ENCODE data around the gene AATK. TPM values are rescaled to one million over a fixed set of nuclear protein-coding genes. Genes with fewer than 3 reads are reported as not detected.

Gene AATK
- total RNA-seq, 2 experiments from 2014 or later: 0.78 to 1.0 TPM

DNA sequence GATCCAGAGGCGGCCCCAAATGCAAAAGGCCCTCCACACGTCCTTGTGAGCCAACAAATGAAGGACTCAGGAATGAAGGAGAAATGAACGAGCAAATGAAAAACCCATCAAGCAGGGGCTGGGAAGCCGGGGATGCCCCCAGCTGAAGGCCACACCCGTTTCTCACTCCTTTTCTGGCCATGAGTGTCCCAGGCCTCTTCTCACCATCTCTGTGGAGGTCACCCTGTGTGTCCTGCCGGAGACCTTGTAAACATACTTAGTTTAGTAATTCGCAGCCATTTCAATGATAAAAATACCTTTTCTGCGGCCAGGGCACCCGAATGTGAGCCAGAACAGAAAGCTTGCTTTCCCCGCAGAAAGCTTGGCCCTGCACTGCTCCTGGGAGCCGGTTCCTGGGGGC is 21.1 kb upstream of the AATK start:
- Mint-ChIP-seq H3K36me3 (peaks cover 2% of the 10 kb centered on the region), H3K9me3 (no peaks in the 10 kb centered on the region), H3K4me1 (ENCODE audit: low read depth) (no peaks in the 10 kb centered on the region), H3K4me3 (no peak overlapping the region), H3K27ac (no peak overlapping the region), H3K27me3 (no peaks in the 10 kb centered on the region)
- POLR2A ChIA-PET: interaction anchor here (1.2 kb wide), 1 partner anchor 36 kb away, joined by 3 read pairs; the partner anchor contains the start of gene CEP131
- intact Hi-C loops (cut with micrococcal nuclease): no loop called here
- CTCF ChIA-PET: no interaction called here
- DNase-seq: no peak

DNA sequence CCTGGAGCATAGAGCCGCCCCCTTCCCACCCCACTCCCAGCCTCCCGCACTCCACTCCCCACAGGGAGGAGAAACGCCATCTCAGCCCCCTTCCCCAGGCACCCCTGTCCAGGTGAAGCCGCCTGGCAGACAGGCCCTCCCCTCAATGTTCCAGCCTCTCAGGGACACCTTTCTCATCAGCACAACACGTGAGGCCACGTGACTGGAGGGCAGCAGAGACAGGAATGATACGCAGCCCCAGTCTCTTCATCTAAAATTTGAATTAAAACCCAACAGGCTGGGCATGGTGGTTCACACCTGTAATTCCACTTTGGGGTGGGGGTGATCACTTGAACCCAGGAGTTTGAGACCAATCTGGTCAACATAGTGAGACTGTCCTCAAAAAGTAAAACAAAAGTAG is 20.2 kb upstream of the AATK start:
- no peak for DNase-seq
- Mint-ChIP-seq H3K4me1 (ENCODE audit: low read depth) (no peaks in the 10 kb centered on the region), H3K36me3 (peaks cover 2% of the 10 kb centered on the region), H3K4me3 (no peak overlapping the region), H3K27me3 (no peaks in the 10 kb centered on the region), H3K27ac (no peak overlapping the region), H3K9me3 (no peaks in the 10 kb centered on the region)
- intact Hi-C loops (cut with micrococcal nuclease): no loop called here
- CTCF ChIA-PET: no interaction called here
- POLR2A ChIA-PET: interaction anchor here (1.2 kb wide), 1 partner anchor 37 kb away, joined by 3 read pairs; the partner anchor contains the start of gene CEP131

DNA sequence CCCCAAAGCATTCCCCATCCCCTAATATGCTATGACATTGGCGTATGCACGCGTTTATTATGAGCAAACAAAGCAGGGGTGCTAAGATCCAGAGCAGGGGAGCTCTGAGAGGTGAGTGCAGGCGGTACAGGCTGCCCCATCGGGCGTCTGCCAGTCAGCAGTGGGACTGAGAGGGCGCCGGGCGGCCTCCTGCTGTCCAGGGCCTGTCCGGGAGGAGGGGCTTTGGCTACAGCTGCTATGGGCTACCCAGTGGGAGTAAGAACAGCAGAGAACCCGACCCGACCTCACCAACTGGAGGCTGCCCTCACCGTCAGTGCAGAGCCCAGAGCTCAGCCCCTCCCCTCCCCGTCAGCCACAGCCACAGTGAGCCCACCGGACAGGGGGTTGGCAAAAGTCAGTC is 18.5 kb upstream of the AATK start:
- Mint-ChIP-seq H3K27ac (no peak overlapping the region), H3K4me3 (no peak overlapping the region), H3K27me3 (no peaks in the 10 kb centered on the region), H3K9me3 (no peaks in the 10 kb centered on the region), H3K4me1 (ENCODE audit: low read depth) (no peaks in the 10 kb centered on the region), H3K36me3 (peaks cover 2% of the 10 kb centered on the region)
- ChIA-PET POLR2A (no interaction called here), CTCF (no interaction called here)
- no peak for DNase-seq
- intact Hi-C loops (cut with micrococcal nuclease): no loop called here

GRCh38 chr17:81183807-81184206 is 17.8 kb upstream of the AATK start:
- Mint-ChIP-seq H3K27ac (no peak overlapping the region), H3K36me3 (no peaks in the 10 kb centered on the region)

DNA sequence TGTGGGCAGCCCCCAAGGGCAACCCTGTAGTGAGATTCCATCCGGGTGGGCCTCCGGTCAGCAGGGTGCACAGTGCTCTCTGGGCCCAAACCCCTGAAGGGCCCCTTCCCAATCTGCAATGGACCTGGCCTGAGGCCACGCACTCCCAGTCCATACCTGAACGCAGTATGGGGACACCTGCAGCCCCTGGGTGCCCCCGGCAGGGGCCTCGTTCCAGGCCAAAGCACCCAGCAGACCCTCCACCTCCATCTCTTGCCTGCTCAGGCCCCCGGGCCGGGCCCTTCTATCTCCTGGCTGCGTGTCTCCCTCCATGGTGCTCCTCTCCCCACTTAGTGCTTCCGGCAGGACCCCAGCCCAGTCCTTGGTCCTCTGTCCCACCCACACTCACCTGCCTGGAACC is 17.3 kb upstream of the AATK start:
- no peaks in the 10 kb centered on the region for H3K27me3 Mint-ChIP-seq
- ChIA-PET POLR2A (no interaction called here), CTCF (no interaction called here)
- H3K36me3 Mint-ChIP-seq: no peaks in the 10 kb centered on the region
- intact Hi-C loops (cut with micrococcal nuclease): no loop called here
- H3K4me1 Mint-ChIP-seq (ENCODE audit: low read depth): no peaks in the 10 kb centered on the region
- no peak overlapping the region for H3K27ac Mint-ChIP-seq
- DNase-seq: no peak
- no peak overlapping the region for H3K4me3 Mint-ChIP-seq
- H3K9me3 Mint-ChIP-seq: no peaks in the 10 kb centered on the region

More at GRCh38 chr17:81183807-81184206, 17.8 kb upstream of the AATK start:
- Mint-ChIP-seq H3K4me1 (ENCODE audit: low read depth) (no peaks in the 10 kb centered on the region), H3K4me3 (no peak overlapping the region), H3K27me3 (no peaks in the 10 kb centered on the region), H3K9me3 (no peaks in the 10 kb centered on the region)
- ChIA-PET POLR2A (no interaction called here), CTCF (no interaction called here)
- intact Hi-C loops (cut with micrococcal nuclease): no loop called here
- DNase-seq: no peak

GRCh38 chr17:81182596-81182995 is 16.6 kb upstream of the AATK start:
- ChIA-PET POLR2A (interaction anchor here (0.5 kb wide), 1 partner anchor 73 kb away, joined by 3 read pairs; no protein-coding TSS in a partner anchor), CTCF (no interaction called here)
- no peaks in the 10 kb centered on the region for H3K4me1 Mint-ChIP-seq (ENCODE audit: low read depth)
- DNase-seq: no peak
- H3K4me3 Mint-ChIP-seq: no peak overlapping the region
- H3K27me3 Mint-ChIP-seq: no peaks in the 10 kb centered on the region
- intact Hi-C loops (cut with micrococcal nuclease): no loop called here
- H3K9me3 Mint-ChIP-seq: no peaks in the 10 kb centered on the region
- no peak overlapping the region for H3K27ac Mint-ChIP-seq
- H3K36me3 Mint-ChIP-seq: no peaks in the 10 kb centered on the region

DNA sequence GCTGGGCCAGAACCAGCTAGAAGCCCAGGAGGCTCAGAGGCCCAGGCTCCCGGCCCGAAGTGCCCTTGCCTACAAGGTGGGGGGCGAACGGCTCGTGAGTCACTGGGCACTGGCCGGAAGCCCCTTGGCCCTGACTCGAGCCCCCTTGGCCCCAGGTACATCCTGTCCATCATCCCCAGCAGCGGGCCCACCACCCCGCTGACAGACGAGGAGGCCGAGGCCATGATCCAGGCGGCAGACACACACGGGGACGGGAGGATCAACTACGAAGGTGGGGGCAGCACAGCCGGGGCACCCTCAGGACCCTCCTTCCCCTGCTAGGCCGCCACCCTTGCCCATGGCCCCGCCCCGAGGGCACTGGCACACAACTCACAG is 15.8 kb upstream of the AATK start:
- DNase-seq: no peak
- CTCF ChIA-PET: no interaction called here
- intact Hi-C loops (cut with micrococcal nuclease): no loop called here
- POLR2A ChIA-PET: no interaction called here
- Mint-ChIP-seq H3K9me3 (no peaks in the 10 kb centered on the region), H3K27me3 (no peaks in the 10 kb centered on the region), H3K4me1 (ENCODE audit: low read depth) (no peaks in the 10 kb centered on the region), H3K27ac (no peak overlapping the region), H3K36me3 (no peaks in the 10 kb centered on the region), H3K4me3 (no peak overlapping the region)

DNA sequence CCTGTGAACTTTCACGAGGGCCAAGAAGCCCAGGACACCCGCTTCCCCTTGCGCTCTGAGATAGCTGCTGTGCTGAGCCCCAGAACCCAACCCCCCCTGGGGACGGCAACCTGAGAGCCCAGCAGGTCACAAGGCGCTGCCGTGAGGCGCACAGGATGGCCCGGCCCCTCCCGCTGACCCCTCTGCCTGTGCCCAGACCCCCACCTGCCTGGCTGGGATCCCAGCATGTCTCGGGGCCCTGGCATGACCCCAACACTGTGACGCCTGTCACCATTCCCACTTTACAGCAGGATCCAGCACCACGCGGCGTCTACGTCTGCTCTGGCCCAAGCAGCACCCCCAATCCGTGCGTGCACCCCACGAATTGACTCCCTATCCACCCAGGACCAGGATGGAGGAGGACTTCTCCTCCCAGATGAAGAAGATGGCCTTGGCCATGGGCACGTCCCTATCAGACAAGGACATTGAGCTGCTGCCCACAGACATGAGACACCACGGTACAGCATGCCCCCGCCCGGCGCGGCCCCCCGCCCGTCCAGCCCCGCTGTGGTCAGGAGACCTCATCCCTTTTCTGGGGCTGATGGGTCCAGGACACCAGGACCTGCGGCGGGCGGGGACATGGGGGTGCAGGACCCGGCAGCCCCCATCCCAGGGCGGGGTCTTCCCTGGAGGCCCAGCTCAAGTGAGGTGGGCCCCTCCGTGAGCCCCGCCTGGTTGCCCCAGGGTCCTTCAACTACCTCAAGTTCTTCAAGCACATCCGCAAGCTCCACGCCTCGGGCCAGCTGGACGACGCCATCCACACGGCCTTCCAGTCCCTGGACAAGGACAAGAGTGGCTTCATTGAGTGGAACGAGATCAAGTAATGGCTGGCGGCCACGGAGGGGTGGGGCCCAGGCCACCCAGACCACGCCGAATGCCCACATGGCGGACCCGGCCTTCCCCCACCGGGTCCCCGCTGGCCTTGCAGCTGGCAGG is 15.1 kb upstream of the AATK start:
- intact Hi-C loops (cut with micrococcal nuclease): no loop called here
- ChIA-PET CTCF (no interaction called here), POLR2A (no interaction called here)
- no peak overlapping the region for H3K4me3 Mint-ChIP-seq
- H3K4me1 Mint-ChIP-seq (ENCODE audit: low read depth): no peaks in the 10 kb centered on the region
- H3K27ac Mint-ChIP-seq: no peak overlapping the region
- no peaks in the 10 kb centered on the region for H3K9me3 Mint-ChIP-seq
- no peaks in the 10 kb centered on the region for H3K27me3 Mint-ChIP-seq
- no peak for DNase-seq
- H3K36me3 Mint-ChIP-seq: no peaks in the 10 kb centered on the region

- POLR2A ChIA-PET: interaction anchor here (1.0 kb wide), 1 partner anchor 10 kb away, joined by 3 read pairs; no protein-coding TSS in a partner anchor
- CTCF ChIA-PET: no interaction called here
- Mint-ChIP-seq H3K4me3 (no peak overlapping the region), H3K27me3 (no peaks in the 10 kb centered on the region), H3K27ac (no peak overlapping the region), H3K4me1 (ENCODE audit: low read depth) (no peaks in the 10 kb centered on the region), H3K9me3 (peaks cover 5% of the 10 kb centered on the region), H3K36me3 (no peaks in the 10 kb centered on the region)
- no peak for DNase-seq
- intact Hi-C loops (cut with micrococcal nuclease): no loop called here
These were observed 13.8 kb upstream of the AATK start for GRCh38 chr17:81179861-81180260.

- Mint-ChIP-seq H3K27ac (no peak overlapping the region), H3K4me1 (ENCODE audit: low read depth) (no peaks in the 10 kb centered on the region), H3K36me3 (no peaks in the 10 kb centered on the region), H3K4me3 (no peak overlapping the region), H3K27me3 (no peaks in the 10 kb centered on the region), H3K9me3 (peaks cover 5% of the 10 kb centered on the region)
- POLR2A ChIA-PET: interaction anchor here (1.0 kb wide), 1 partner anchor 10 kb away, joined by 3 read pairs; no protein-coding TSS in a partner anchor
- intact Hi-C loops (cut with micrococcal nuclease): no loop called here
- DNase-seq: no peak
- CTCF ChIA-PET: no interaction called here
These were observed 13.2 kb upstream of the AATK start for GRCh38 chr17:81179220-81179619.

DNA sequence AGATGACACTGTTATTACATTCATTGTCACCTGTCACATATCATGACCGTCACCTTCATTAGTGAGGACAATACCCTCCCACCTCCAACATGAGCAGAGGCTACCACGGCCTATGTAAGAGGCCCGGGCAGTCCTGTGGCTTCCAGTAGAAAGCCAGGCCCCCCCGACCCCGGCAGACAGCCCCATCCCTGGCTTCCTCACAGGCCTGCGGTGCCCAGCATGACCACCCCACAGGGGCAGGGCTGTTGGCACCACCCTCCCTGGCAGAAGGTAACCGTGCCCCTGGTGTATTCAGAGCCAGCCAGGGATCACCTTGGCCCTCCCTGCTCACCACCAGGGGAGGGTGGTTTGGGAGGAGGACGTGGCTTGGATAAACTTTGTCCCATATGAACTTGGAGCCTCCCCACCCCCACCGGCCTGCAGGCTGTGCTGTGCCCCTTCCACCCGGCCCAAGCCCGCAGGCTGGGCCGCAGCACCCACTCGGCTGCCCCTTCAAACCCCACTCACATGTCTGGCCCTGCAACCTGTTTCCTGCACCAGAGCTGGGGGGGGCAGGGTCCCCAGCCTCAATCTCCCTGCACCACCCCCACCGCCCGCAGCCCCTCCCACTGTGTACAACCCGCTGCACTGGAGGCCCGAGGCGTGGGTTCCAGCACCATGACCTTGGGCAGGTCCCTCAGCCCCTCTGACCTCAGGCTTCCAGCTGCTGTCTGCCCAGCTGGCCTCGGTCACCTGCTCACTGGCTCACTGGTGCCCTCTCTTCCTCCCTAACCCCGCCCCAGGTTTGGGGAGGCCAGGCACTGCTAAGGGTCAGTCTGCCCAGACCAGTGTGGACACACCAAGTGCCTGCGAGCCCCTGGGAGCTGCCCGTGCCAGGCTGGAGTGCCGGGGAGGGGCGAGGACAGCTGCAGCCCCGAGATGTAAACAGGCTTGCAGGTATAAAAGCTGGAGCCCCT is 12.4 kb upstream of the AATK start:
- Mint-ChIP-seq H3K36me3 (no peaks in the 10 kb centered on the region), H3K4me3 (no peak overlapping the region), H3K4me1 (ENCODE audit: low read depth) (no peaks in the 10 kb centered on the region), H3K27me3 (no peaks in the 10 kb centered on the region), H3K27ac (no peak overlapping the region), H3K9me3 (peaks cover 5% of the 10 kb centered on the region)
- intact Hi-C loops (cut with micrococcal nuclease): no loop called here
- POLR2A ChIA-PET: no interaction called here
- CTCF ChIA-PET: no interaction called here
- DNase-seq: no peak

GRCh38 chr17:81176666-81177065 is 10.6 kb upstream of the AATK start:
- H3K4me3 Mint-ChIP-seq: no peak overlapping the region
- H3K27ac Mint-ChIP-seq: no peak overlapping the region
- no peak for DNase-seq
- CTCF ChIA-PET: interaction anchor here (0.7 kb wide), 1 partner anchor 614 kb away, joined by 3 read pairs; no protein-coding TSS in a partner anchor
- H3K36me3 Mint-ChIP-seq: no peaks in the 10 kb centered on the region
- H3K9me3 Mint-ChIP-seq: peaks cover 5% of the 10 kb centered on the region
- no peaks in the 10 kb centered on the region for H3K4me1 Mint-ChIP-seq (ENCODE audit: low read depth)
- intact Hi-C loops (cut with micrococcal nuclease): no loop called here
- no peaks in the 10 kb centered on the region for H3K27me3 Mint-ChIP-seq
- POLR2A ChIA-PET: no interaction called here

Data from activated CD4-positive, alpha-beta memory T cell treated with anti-CD3 and anti-CD28 coated beads for 36 hours (primary cell).